Activated naive CD4-positive, alpha-beta T cell treated with anti-CD3 and anti-CD28 coated beads, Interleukin-2, amount 50 U/mL, for 16 hours (primary cell): ENCODE results near the gene AP3S2.

Experiments
- DNase-seq: peaks from one replicate; pipeline ENCODE4 v3.0.0-alpha.2; 2020

The AP3S2 gene

GRCh38 chr15:89812847-89813320 is 80.9 kb downstream of the AP3S2 start:
- no peak for DNase-seq

GRCh38 chr15:89812011-89812846 is 81.6 kb downstream of the AP3S2 start:
- DNase-seq, result no peak

- no peak for DNase-seq
These were observed 83.0 kb downstream of the AP3S2 start for GRCh38 chr15:89810837-89811236.

- DNase-seq, result no peak
These were observed 84.0 kb downstream of the AP3S2 start for GRCh38 chr15:89809787-89810148.

GRCh38 chr15:89809093-89809786 is 84.6 kb downstream of the AP3S2 start:
- no peak for DNase-seq

- DNase-seq, result no peak
These were observed 85.5 kb downstream of the AP3S2 start for GRCh38 chr15:89808160-89808870.

GRCh38 chr15:89807689-89808088 is 86.1 kb downstream of the AP3S2 start:
- no peak for DNase-seq

GRCh38 chr15:89806559-89807550 is 86.9 kb downstream of the AP3S2 start:
- no peak for DNase-seq

GRCh38 chr15:89806210-89806558 is 87.6 kb downstream of the AP3S2 start:
- no peak for DNase-seq

GRCh38 chr15:89805241-89806209 is 88.3 kb downstream of the AP3S2 start:
- no peak for DNase-seq

GRCh38 chr15:89803941-89804800 is 89.6 kb downstream of the AP3S2 start:
- DNase-seq, result no peak

GRCh38 chr15:89802986-89803824 is 90.6 kb downstream of the AP3S2 start:
- no peak for DNase-seq

- DNase-seq, result no peak
These were observed 91.4 kb downstream of the AP3S2 start for GRCh38 chr15:89802231-89802928.

GRCh38 chr15:89801471-89802195 is 92.2 kb downstream of the AP3S2 start:
- DNase-seq, result no peak

- DNase-seq, result no peak
These were observed 93.8 kb downstream of the AP3S2 start for GRCh38 chr15:89799918-89800498.

- no peak for DNase-seq
These were observed 94.5 kb downstream of the AP3S2 start for GRCh38 chr15:89799011-89799911.
